Measurements from ENCODE around the gene ALPK1.

- TF ChIP-seq POLR2A (IDR thresholded peaks at IDR 0.05; ENCODE audit: low read depth, low read length) (no peak), POU2F2 (IDR thresholded peaks at IDR 0.05; ENCODE audit: low read depth, low read length) (no peak), POLR2AphosphoS5 (IDR thresholded peaks at IDR 0.05; ENCODE audit: low read depth, low read length) (no peak), TAF1 (IDR thresholded peaks at IDR 0.05; ENCODE audit: low read depth, low read length) (no peak), SPI1 (IDR thresholded peaks at IDR 0.05; ENCODE audit: low read depth, low read length) (no peak), PAX5 (IDR thresholded peaks at IDR 0.05; ENCODE audit: insufficient read depth, low read length, severe bottlenecking) (no peak)
Measured at GRCh38 chr4:112266823-112267222, 30.3 kb upstream of the ALPK1 start.
